Astrocyte of the spinal cord (primary cell): ENCODE results near the gene KLK15.

Experiments
- DNase-seq: peaks from one replicate; pipeline ENCODE4 v3.0.0; 2011; ENCODE audit warnings: low read depth, low spot score
- H3K4me3 ChIP-seq: 2 replicates; pipeline ENCODE4 v1.5.1; 2011; ENCODE audit warnings: low read depth, mild to moderate bottlenecking, low read length, moderate library complexity
- in situ Hi-C: cut with HindIII; loops from 2 replicates; pipeline ENCODE4 v1.10.0; 2017; ENCODE audit warnings: low sequenced_read_pairs
- TF ChIP-seq, protein P1 (sequence below): IDR thresholded peaks from 2 replicates; pipeline ENCODE4 v1.5.1; 2012; ENCODE audit warnings: low read depth, mild to moderate bottlenecking, low read length, inconsistent platforms

KLK15 gene

DNA sequence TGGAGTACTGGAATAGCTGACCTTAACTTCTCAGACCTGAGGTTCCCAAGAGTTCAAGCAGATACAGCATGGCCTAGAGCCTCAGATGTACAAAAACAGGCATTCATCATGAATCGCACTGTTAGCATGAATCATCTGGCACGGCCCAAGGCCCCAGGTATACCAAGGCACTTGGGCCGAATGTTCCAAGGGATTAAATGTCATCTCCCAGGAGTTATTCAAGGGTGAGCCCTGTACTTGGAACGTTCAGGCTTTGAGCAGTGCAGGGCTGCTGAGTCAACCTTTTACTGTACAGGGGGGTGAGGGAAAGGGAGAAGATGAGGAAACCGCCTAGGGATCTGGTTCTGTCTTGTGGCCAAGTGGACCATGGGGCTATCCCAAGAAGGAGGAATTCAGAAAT is 27.6 kb upstream of the KLK15 start:
- TF ChIP-seq, protein P1, sequence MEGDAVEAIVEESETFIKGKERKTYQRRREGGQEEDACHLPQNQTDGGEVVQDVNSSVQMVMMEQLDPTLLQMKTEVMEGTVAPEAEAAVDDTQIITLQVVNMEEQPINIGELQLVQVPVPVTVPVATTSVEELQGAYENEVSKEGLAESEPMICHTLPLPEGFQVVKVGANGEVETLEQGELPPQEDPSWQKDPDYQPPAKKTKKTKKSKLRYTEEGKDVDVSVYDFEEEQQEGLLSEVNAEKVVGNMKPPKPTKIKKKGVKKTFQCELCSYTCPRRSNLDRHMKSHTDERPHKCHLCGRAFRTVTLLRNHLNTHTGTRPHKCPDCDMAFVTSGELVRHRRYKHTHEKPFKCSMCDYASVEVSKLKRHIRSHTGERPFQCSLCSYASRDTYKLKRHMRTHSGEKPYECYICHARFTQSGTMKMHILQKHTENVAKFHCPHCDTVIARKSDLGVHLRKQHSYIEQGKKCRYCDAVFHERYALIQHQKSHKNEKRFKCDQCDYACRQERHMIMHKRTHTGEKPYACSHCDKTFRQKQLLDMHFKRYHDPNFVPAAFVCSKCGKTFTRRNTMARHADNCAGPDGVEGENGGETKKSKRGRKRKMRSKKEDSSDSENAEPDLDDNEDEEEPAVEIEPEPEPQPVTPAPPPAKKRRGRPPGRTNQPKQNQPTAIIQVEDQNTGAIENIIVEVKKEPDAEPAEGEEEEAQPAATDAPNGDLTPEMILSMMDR = no peak
- in situ Hi-C loops = no loop called here
- no peak overlapping the region for H3K4me3 ChIP-seq
- DNase-seq = no peak

GRCh38 chr19:50859849-50860248 is 26.5 kb upstream of the KLK15 start:
- TF ChIP-seq, protein P1 = no peak
- DNase-seq = no peak
- no peak overlapping the region for H3K4me3 ChIP-seq
- in situ Hi-C loops = no loop called here

- H3K4me3 ChIP-seq = no peak overlapping the region
- TF ChIP-seq, protein P1 = no peak
- in situ Hi-C loops = no loop called here
- no peak for DNase-seq
Measured at GRCh38 chr19:50858886-50859285, 25.5 kb upstream of the KLK15 start.

DNA sequence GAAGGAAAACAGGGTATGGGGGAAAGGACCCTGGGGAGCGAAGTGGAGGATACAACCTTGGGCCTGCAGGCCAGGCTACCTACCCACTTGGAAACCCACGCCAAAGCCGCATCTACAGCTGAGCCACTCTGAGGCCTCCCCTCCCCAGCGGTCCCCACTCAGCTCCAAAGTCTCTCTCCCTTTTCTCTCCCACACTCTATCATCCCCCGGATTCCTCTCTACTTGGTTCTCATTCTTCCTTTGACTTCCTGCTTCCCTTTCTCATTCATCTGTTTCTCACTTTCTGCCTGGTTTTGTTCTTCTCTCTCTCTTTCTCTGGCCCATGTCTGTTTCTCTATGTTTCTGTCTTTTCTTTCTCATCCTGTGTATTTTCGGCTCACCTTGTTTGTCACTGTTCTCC is 24.0 kb upstream of the KLK15 start:
- no peak overlapping the region for H3K4me3 ChIP-seq
- DNase-seq = no peak
- TF ChIP-seq, protein P1 = no peak
- in situ Hi-C loops = no loop called here

GRCh38 chr19:50854636-50855410 is 21.4 kb upstream of the KLK15 start, which contains the start of gene KLK3:
Gene KLK3, plus strand, starts transcription at chr19:50854915. Its CDS starts 41 bp downstream, at chr19:50854956.
- no peak for DNase-seq
- in situ Hi-C loops = no loop called here
- TF ChIP-seq, protein P1 = no peak
- H3K4me3 ChIP-seq = no peak within 1 kb of the TSS

GRCh38 chr19:50851620-50852019 is 18.2 kb upstream of the KLK15 start:
- H3K4me3 ChIP-seq = no peak overlapping the region
- TF ChIP-seq, protein P1 = no peak
- in situ Hi-C loops = no loop called here
- DNase-seq = no peak
